Stimulated activated CD8-positive, alpha-beta memory T cell treated with anti-CD3 and anti-CD28 coated beads, Interleukin-2, amount 100 ng/mL, for 1 hour (primary cell): Measurements from ENCODE around the gene EPHA4.

Source experiments
- DNase-seq, 2 donors: peaks; one replicate each; pipeline ENCODE4 v3.0.0-alpha.2; 2020; ENCODE audit warnings: low read depth in 2 of 2

Gene EPHA4

DNA sequence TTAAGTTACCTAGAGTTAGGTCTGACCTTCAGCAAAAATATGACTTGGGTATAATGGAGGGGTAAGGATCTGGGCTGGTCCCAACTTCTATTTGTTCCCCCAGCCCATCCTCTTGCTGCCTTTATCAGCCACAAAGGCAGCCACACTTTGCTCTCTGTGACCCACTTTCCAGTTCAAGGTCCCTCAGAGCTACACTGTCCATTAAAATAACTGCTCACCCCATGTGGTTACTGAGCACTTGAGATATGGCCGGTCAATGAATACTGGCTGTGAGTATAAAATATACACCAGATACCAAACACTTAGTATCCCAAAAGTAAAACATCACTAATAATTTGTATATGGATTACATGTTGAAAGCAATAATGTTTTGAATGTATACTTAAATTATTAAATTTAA lies 67.2 kb downstream of the EPHA4 start:
- DNase-seq: no peak

- DNase-seq: no peak
Observed at GRCh38 chr2:221503965-221504364, 68.1 kb downstream of the EPHA4 start.

- no peak for DNase-seq
Observed at GRCh38 chr2:221502270-221503010, 69.7 kb downstream of the EPHA4 start.

- DNase-seq: no peak
Observed at GRCh38 chr2:221501883-221502269, 70.2 kb downstream of the EPHA4 start.

GRCh38 chr2:221501210-221501882 lies 70.8 kb downstream of the EPHA4 start:
- no peak for DNase-seq

DNA sequence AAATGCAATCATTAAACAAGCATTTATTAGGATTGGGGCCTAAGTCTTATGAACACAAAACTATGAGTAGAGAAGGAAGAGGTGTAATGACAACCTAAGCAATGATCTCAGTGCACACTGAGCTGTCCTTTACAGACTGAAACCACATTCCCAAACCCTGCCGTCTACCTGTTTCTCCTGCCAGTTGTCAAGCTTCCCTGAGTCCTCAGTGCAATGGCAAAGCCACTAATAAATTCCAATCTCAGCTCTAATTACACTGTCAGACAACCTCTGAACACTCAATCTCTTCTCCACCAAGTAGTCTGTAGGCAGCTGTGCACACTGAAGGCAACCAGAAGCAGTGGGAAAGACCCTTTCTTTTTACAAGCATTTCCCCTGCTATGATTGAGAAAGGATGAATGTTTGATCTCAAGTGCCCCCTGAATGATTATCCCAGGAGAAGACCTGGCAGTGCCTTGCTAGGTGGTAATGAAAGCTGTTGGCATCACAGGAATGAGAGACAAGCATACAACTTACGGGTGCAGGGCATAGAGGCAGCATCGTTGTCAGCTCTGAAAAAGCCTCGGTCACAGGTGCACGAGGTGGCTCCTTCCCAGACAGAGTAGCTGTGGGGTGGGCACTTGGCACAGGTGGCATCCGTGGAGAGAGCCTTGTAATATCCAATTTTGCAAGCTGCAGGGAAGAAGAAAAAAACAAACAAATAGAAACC lies 71.4 kb downstream of the EPHA4 start:
- no peak for DNase-seq

DNA sequence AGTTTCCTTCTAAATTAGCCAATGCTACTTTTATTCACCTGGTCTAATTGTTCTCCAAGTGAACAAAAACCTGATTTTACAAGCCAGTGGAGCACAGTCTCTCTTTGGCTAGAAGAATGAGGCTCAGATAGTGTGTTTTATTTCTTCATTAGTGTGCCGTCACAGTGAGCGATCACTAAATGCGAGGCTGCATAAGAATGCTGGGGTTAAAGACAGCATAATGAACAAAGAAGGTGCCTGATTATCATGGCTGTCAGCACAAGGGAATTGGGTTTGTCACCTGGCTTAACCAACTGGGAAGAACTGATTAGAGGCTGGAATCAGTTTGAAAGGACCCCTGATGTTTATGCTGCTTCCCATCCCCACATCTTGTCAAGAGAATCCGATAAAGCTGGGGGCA lies 76.4 kb downstream of the EPHA4 start:
- DNase-seq: no peak

GRCh38 chr2:221494556-221494955 lies 77.5 kb downstream of the EPHA4 start:
- no peak for DNase-seq

DNA sequence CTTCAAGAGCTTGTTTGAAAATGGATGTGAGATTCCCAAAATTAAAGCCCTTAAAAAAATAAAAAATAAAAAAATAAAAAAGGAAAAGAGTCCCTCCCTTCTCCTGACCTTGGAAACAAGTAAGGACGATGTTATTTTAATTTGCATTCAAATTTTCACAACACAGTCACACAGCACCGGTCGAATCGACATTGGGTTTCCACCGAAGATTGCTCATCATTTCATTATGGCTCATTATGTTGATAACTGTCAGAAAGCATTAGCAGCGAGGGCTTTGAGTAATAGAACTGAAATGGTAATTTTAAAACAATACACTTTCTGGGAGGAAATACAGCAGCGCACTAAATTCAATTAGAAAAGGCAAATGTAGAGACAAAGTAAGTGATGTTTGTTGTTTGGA lies 78.7 kb downstream of the EPHA4 start:
- no peak for DNase-seq

- no peak for DNase-seq
Observed at GRCh38 chr2:221492636-221493035, 79.5 kb downstream of the EPHA4 start.

DNA sequence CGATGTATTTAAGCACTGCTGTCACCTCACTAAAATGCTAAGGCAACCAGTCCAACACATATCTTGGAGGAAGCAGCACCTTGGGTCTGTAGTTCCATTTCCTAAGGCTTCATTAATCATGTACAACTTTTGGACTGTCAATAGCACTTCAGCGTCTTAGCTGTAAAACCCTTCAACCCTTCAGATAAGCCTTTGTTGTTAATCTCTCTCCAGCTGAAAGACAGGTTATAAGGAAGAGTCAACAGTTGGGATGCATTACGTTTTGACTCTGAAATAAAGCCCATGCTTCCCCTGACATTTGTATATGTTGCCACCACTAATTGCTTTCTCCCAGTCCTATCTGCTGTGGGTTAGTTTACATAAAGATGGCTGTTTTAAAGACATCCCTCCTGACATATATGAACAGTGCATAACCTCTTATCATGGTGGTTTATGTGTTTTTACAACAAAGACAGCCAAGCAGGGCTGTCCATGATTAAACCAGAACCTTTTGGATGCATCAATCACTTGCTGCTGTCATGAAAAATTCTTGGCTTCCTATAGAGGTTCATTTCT lies 81.5 kb downstream of the EPHA4 start:
- DNase-seq: no peak

- no peak for DNase-seq
Observed at GRCh38 chr2:221488136-221488807, 83.8 kb downstream of the EPHA4 start.

DNA sequence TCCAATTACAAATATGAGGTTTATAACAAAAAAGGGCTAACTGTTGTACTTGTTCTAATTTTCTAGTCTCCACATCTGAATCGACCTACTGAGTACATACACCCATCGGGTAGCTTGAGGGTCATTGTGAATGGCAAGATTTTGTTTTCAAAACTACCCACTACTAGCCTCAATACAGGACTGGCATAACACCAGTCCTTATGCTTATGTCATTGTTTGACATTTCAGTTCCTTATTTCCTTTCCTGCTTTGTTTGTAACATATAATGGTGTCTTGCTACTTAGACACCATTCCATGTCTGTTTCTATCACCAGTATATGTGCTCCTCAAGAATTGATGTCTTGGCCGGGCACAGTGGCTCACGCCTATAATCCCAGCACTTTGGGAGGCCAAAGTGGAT lies 86.0 kb downstream of the EPHA4 start:
- DNase-seq: no peak

- DNase-seq: no peak
Observed at GRCh38 chr2:221485503-221485870, 86.6 kb downstream of the EPHA4 start.

DNA sequence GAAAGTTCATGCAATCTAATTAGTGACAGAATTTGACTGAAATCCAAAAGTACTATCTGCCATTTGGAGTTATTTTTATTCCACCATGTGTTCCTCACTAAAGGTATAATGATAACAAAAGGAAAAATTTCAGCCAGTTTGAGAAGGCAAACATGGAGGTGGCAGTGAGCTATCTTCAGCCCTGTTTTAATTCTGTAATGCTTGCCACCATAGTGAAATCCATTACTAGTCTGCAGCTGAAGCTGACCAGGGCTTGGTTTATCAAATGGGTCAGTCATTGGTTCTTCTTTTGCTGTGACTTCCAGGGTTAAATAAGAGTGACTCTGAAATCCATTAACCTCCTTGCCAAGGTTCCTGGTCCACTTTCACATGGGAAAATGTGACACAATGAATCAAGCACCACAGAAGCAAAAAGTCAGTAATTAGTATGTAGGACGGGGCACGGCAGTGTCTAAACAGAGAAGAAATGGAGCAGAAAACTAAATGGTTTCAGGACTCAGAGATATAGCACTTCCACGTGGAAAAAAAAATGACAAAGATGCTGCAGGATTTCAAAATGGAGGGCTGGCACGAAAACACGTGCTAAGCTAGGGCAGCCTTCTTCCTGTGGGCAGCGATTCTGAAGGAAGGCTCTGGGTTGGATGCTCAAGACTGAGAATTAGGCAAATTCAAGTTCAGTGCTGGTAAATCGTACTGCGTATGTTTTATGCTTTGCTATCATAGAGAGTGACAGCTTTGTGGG lies 87.2 kb downstream of the EPHA4 start:
- DNase-seq: no peak

DNA sequence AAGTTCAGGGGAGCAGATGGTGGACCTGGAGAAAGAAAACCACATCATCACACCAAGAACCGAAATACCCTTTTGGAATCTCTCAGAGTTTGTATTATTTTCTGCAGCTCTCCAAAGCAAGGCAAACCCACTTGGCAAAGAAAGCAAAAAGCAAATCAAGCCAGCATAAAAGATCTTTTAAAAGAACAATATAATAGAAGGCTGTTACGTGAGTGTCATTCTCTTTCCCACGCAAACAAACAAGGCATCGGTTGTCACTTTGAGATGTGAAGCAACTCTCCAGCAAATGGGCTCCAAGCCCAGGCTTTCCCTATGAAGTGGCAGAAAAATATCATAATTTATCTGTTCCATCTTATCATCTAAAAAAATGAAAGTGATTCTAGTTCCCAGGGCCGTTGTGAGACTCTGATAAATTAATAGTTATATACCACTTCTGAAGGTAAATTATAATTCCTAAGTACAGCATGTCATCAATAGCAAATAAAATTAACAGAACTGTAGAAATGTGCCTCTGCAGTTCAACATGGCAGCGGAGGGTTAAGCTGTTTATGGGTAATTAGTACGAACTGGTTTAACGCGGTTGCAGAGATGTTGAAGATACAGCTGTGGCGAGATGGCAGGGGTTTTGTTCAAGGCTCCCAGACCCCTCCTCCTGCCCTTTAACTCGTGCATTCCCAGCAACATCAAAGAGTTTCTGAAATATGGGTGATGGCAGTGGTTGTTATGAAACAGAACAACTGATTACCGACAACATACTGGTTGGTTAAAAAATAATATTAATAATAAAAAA lies 89.2 kb downstream of the EPHA4 start:
- DNase-seq: no peak

DNA sequence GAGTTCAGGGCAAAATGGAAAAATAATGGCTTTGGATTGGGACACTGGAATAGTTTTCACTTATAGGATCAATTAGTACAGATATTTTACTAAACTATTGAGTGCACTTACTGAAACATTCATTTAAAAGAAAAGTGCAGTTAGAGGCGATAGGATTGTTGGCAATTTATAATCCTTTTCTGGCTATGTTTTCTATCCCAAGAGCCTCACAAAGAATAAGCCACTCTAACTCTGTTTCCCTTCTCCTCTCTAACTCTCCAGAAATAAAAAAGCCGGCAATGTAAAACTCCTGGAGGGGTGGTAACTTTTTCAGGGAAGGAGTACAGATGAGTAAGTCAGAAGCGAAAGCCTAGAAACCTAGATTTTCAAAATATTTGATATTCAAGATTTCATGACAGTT lies 91.3 kb downstream of the EPHA4 start:
- no peak for DNase-seq

DNA sequence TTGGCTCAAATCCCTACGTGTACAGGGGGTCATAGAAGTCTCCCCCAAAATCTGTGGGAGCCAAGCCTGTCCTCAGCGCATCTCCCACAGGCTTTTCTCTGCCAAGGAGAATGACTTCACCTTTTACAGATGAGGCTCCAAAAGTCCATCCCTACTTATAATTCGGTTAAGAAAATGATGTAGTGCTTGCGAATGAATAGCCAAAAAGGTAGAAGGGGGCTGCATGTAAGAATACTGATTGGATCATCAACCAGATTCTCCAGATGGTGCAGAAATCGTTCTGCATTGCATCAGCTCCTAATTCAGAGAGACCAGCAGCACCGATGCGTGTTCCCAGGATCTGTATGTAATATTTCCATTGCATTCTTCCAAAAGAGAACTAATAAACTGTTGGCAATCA lies 91.9 kb downstream of the EPHA4 start:
- DNase-seq: no peak

- no peak for DNase-seq
Observed at GRCh38 chr2:221478485-221478863, 93.6 kb downstream of the EPHA4 start.

GRCh38 chr2:221477714-221478484 lies 94.2 kb downstream of the EPHA4 start:
- DNase-seq: no peak
